HG03196 (cell line): ENCODE results near the gene MCRS1.

ENCODE experiments used
- ATAC-seq: cut with Tn5 transposase; IDR thresholded peaks from one replicate; pipeline ENCODE4 v1.9.1; 2021; ENCODE audit not compliant: unreplicated experiment

Gene MCRS1

GRCh38 chr12:49556391-49557186 lies 11.4 kb downstream of the MCRS1 start:
- ATAC-seq = no peak

GRCh38 chr12:49555631-49556390 lies 12.1 kb downstream of the MCRS1 start:
- ATAC-seq = no peak

GRCh38 chr12:49554266-49554665 lies 13.7 kb downstream of the MCRS1 start:
- no peak for ATAC-seq

GRCh38 chr12:49553512-49554088 lies 14.3 kb downstream of the MCRS1 start:
- ATAC-seq = no peak

- no peak for ATAC-seq
Measured at GRCh38 chr12:49552899-49553298, 15.0 kb downstream of the MCRS1 start.

- no peak for ATAC-seq
Measured at GRCh38 chr12:49552425-49552824, 15.5 kb downstream of the MCRS1 start.

GRCh38 chr12:49552014-49552413 lies 15.9 kb downstream of the MCRS1 start:
- ATAC-seq = no peak

GRCh38 chr12:49550693-49551252 lies 17.2 kb downstream of the MCRS1 start:
- ATAC-seq = no peak

GRCh38 chr12:49549735-49550692 lies 17.9 kb downstream of the MCRS1 start:
- ATAC-seq = no peak

- ATAC-seq = no peak
Measured at GRCh38 chr12:49548822-49549648, 18.9 kb downstream of the MCRS1 start.

GRCh38 chr12:49548481-49548821 lies 19.5 kb downstream of the MCRS1 start:
- ATAC-seq = no peak

GRCh38 chr12:49547090-49547690 lies 20.8 kb downstream of the MCRS1 start:
- no peak for ATAC-seq

- ATAC-seq = no peak
Measured at GRCh38 chr12:49546481-49546880, 21.5 kb downstream of the MCRS1 start.

GRCh38 chr12:49545815-49546214 lies 22.1 kb downstream of the MCRS1 start:
- no peak for ATAC-seq

GRCh38 chr12:49543914-49544815 lies 23.8 kb downstream of the MCRS1 start:
- no peak for ATAC-seq

- no peak for ATAC-seq
Measured at GRCh38 chr12:49543221-49543913, 24.6 kb downstream of the MCRS1 start.

GRCh38 chr12:49542592-49543160 lies 25.3 kb downstream of the MCRS1 start:
- ATAC-seq = no peak
